IMR-90 (cell line): ENCODE data around the gene CMIP. TPM values are rescaled to one million over a fixed set of nuclear protein-coding genes. Genes with fewer than 3 reads are reported as not detected.

Experiments
- ATAC-seq: fragments of 200-7000 bp; cut with Tn5 transposase; 2 replicates; pipeline ENCODE4 v1.9.1; 2020; ENCODE audit warnings: low read depth, mild to moderate bottlenecking, moderate library complexity
- BruUV-seq: library from RNA; stranded (reverse); fragments of 400-500 nt; replicated peaks from 2 replicates; lab custom pipeline; 2021; lab: Mats Ljungman, UMichigan
- CTCF ChIA-PET: fragments of 300-600 bp; formaldehyde crosslinking; extraction: SDS; loops from one replicate; lab custom pipeline; 2021; ENCODE audit warnings: antibody characterized with exemption; lab: Yijun Ruan, JAX
- POLR2A ChIA-PET: fragments of 300-600 bp; sonication (Branson Sonifier 250); formaldehyde crosslinking; loops from one replicate; lab custom pipeline; 2022; ENCODE audit warnings: antibody characterized with exemption; ENCODE audit not compliant: unreplicated experiment; lab: Charles Lee
- DNase-seq: peaks from one replicate; pipeline ENCODE4 v3.0.0; 2013
- H2AFZ ChIP-seq: replicated peaks from 2 replicates; pipeline ENCODE3; 2013; ENCODE audit warnings: low read length, mild to moderate bottlenecking; ENCODE audit not compliant: poor library complexity
- H2AK5ac ChIP-seq: 2 replicates; pipeline ENCODE4 v1.6.1; 2013; ENCODE audit warnings: low read depth, low read length, inconsistent platforms
- H2AK9ac ChIP-seq: replicated peaks from 2 replicates; pipeline ENCODE3; 2013; ENCODE audit warnings: mild to moderate bottlenecking, low read depth, low read length, moderate library complexity; ENCODE audit not compliant: poor library complexity
- H2BK120ac ChIP-seq: 2 replicates; pipeline ENCODE4 v1.6.1; 2013; ENCODE audit warnings: low read depth, low read length, inconsistent platforms
- H2BK15ac ChIP-seq: 3 replicates; pipeline ENCODE4 v1.6.1; 2013; ENCODE audit warnings: low read depth, low read length, inconsistent platforms
- H2BK20ac ChIP-seq: 2 replicates; pipeline ENCODE4 v1.6.1; 2013; ENCODE audit warnings: low read depth, mild to moderate bottlenecking, inconsistent platforms, low read length, moderate library complexity
- H2BK5ac ChIP-seq: 2 replicates; pipeline ENCODE4 v1.6.1; 2013; ENCODE audit warnings: mild to moderate bottlenecking, low read depth, low read length, inconsistent platforms; ENCODE audit not compliant: poor library complexity, severe bottlenecking
- H3K14ac ChIP-seq: replicated peaks from 2 replicates; pipeline ENCODE4 v1.6.1; 2013; ENCODE audit warnings: low read depth, low read length, inconsistent platforms
- H3K18ac ChIP-seq: 2 replicates; pipeline ENCODE4 v1.6.1; 2013; ENCODE audit warnings: low read depth, low read length, control low read depth
- H3K23ac ChIP-seq: 2 replicates; pipeline ENCODE4 v1.6.1; 2013; ENCODE audit warnings: low read depth, low read length, inconsistent platforms
- H3K27ac ChIP-seq: 2 replicates; pipeline ENCODE4 v1.5.1; 2013; ENCODE audit warnings: mild to moderate bottlenecking, control low read depth, low read length; ENCODE audit not compliant: insufficient read depth
- H3K27me3 ChIP-seq: 2 replicates; pipeline ENCODE4 v1.6.1; 2013; ENCODE audit warnings: low read length; ENCODE audit not compliant: control insufficient read depth, insufficient read depth
- H3K36me3 ChIP-seq: 2 replicates; pipeline ENCODE4 v1.6.1; 2013; ENCODE audit warnings: low read length, mixed read lengths; ENCODE audit not compliant: control insufficient read depth, insufficient read depth
- H3K4ac ChIP-seq: 2 replicates; pipeline ENCODE4 v1.6.1; 2013; ENCODE audit warnings: low read depth, low read length, inconsistent platforms
- H3K4me1 ChIP-seq: 2 replicates; pipeline ENCODE4 v1.6.1; 2013; ENCODE audit warnings: low read length, mixed read lengths; ENCODE audit not compliant: control insufficient read depth, insufficient read depth
- H3K4me2 ChIP-seq: 2 replicates; pipeline ENCODE4 v1.6.1; 2013; ENCODE audit warnings: low read depth, mild to moderate bottlenecking, control low read depth, low read length, moderate library complexity
- H3K4me3 ChIP-seq: 2 replicates; pipeline ENCODE4 v1.5.1; 2013; ENCODE audit warnings: low read depth, mild to moderate bottlenecking, control low read depth, low read length, moderate library complexity; ENCODE audit not compliant: insufficient read depth
- H3K56ac ChIP-seq: 2 replicates; pipeline ENCODE4 v1.6.1; 2013; ENCODE audit warnings: low read length, inconsistent platforms; ENCODE audit not compliant: insufficient read depth; ENCODE audit errors: extremely low read depth
- H3K79me1 ChIP-seq, 2 experiments: 2 replicates each; pipeline ENCODE4 v1.6.1; 2013; ENCODE audit warnings: low read length in 2 of 2, inconsistent platforms in 1 of 2, low read depth in 1 of 2
- H3K9ac ChIP-seq: 2 replicates; pipeline ENCODE4 v1.6.1; 2013; ENCODE audit warnings: low read depth, low read length, control low read depth
- H3K9me1 ChIP-seq: 2 replicates; pipeline ENCODE4 v1.6.1; 2013; ENCODE audit warnings: low read length, inconsistent platforms; ENCODE audit not compliant: insufficient read depth
- H3K9me3 ChIP-seq: 2 replicates; pipeline ENCODE4 v1.6.1; 2013; ENCODE audit warnings: low read length; ENCODE audit not compliant: control insufficient read depth, insufficient read depth
- H4K20me1 ChIP-seq: 2 replicates; pipeline ENCODE4 v1.6.1; 2013; ENCODE audit warnings: low read length, inconsistent platforms; ENCODE audit not compliant: insufficient read depth
- H4K5ac ChIP-seq: 2 replicates; pipeline ENCODE4 v1.6.1; 2013; ENCODE audit warnings: mild to moderate bottlenecking, low read depth, low read length, control low read depth
- H4K8ac ChIP-seq, 2 experiments: 2 replicates each; pipeline ENCODE4 v1.6.1; 2013; ENCODE audit warnings: low read depth in 2 of 2, low read length in 2 of 2, control low read depth in 1 of 2, inconsistent platforms in 1 of 2
- H4K91ac ChIP-seq: 2 replicates; pipeline ENCODE4 v1.6.1; 2013; ENCODE audit warnings: low read depth, low read length, inconsistent platforms; ENCODE audit not compliant: insufficient read depth
- CEBPB ChIP-seq: IDR thresholded peaks from 2 replicates; pipeline ENCODE4 v1.6.1; 2012; ENCODE audit warnings: low read depth, low read length, improper control_type of control experiment
- MAFK ChIP-seq: IDR thresholded peaks from 2 replicates; pipeline ENCODE4 v1.6.1; 2012; ENCODE audit warnings: low read depth, low read length, improper control_type of control experiment
- MAZ ChIP-seq: IDR thresholded peaks from 2 replicates; pipeline ENCODE4 v1.6.1; 2012; ENCODE audit warnings: low read depth, mild to moderate bottlenecking, low read length, improper control_type of control experiment, moderate library complexity, borderline replicate concordance
- RAD21 ChIP-seq: IDR thresholded peaks from 2 replicates; pipeline ENCODE4 v1.6.1; 2012; ENCODE audit warnings: low read length, improper control_type of control experiment
- RCOR1 ChIP-seq: IDR thresholded peaks from 2 replicates; pipeline ENCODE4 v1.6.1; 2012; ENCODE audit warnings: mild to moderate bottlenecking, low read length, improper control_type of control experiment; ENCODE audit not compliant: insufficient replicate concordance
- RFX5 ChIP-seq: IDR thresholded peaks from 2 replicates; pipeline ENCODE4 v1.8.0; 2012; ENCODE audit warnings: low read depth, mild to moderate bottlenecking, low read length, moderate library complexity
- WGBS, 2 experiments: methylation state at CpG; one replicate each; pipeline versions ENCODE4 v1.1.5 to v1.1.7; 2013; ENCODE audit warnings: missing lambda C conversion rate in 2 of 2; ENCODE audit not compliant: insufficient read length in 1 of 2; ENCODE audit errors: extremely low coverage in 2 of 2; 5-methylcytosine and 5-hydroxymethylcytosine counted together
- dilution Hi-C: fragments of 300-500 bp; cut with HindIII; formaldehyde crosslinking; loops from one replicate; pipeline ENCODE4 v1.14.3; 2018; ENCODE audit warnings: low sequenced_read_pairs; ENCODE audit not compliant: unreplicated experiment
- in situ Hi-C: fragments of 300-500 bp; cut with MboI; formaldehyde crosslinking; loops from 3 replicates; pipeline ENCODE4 v1.14.3; 2019; ENCODE audit warnings: low sequenced_read_pairs, inconsistent platforms, mixed read lengths
- intact Hi-C: fragments of 100-400 bp; cut with micrococcal nuclease; formaldehyde crosslinking; loops from 2 replicates; pipeline ENCODE4 v1.10.0; 2022
- polyA plus RNA-seq, 3 experiments: library from polyadenylated mRNA; depleted of rRNA; stranded (reverse); fragments of >200 nt; gene quantifications; 2 replicates each; pipeline ENCODE4 v1.2.3, GENCODE V29; 2012; ENCODE audit warnings: low replicate concordance in 1 of 3
- total RNA-seq: library from RNA; depleted of rRNA; stranded (reverse); fragments of >200 nt; gene quantifications from 2 replicates; pipeline ENCODE4 v1.2.3, GENCODE V29; 2012

CMIP gene
- total and polyA plus RNA-seq, 2 of the 4 experiments (the other 2 are of a cell fraction) = 3.2 to 11.6 TPM

GRCh38 chr16:81473066-81473488 is 28.5 kb downstream of the CMIP start:
- Histone ChIP-seq H3K9me3 (no peaks in the 10 kb centered on the region), H2AK9ac (no peak overlapping the region), H4K8ac (no peak overlapping the region), H3K79me1 (peaks cover 40 to 74% of the 10 kb centered on the region in 2 experiments), H3K23ac (no peak overlapping the region), H3K27ac (no peak overlapping the region), H3K56ac (no peak overlapping the region), H4K5ac (no peak overlapping the region), H3K18ac (no peak overlapping the region), H4K20me1 (peaks cover 73% of the 10 kb centered on the region), H3K36me3 (peaks cover 3% of the 10 kb centered on the region; the same call in 1 of the 2 replicates), H2AK5ac (no peak overlapping the region; the same call in 1 of the 2 replicates), H3K9me1 (peaks cover 19% of the 10 kb centered on the region), H2BK15ac (no peak overlapping the region), H3K9ac (no peak overlapping the region), H3K4ac (no peak overlapping the region), H3K4me2 (peak overlapping the region; percentile 6; the same call in 1 of the 2 replicates), H3K4me1 (peaks cover 11% of the 10 kb centered on the region), H2BK20ac (no peak overlapping the region), H2BK120ac (no peak overlapping the region), H3K27me3 (no peaks in the 10 kb centered on the region), H2BK5ac (no peak overlapping the region), H4K91ac (no peak overlapping the region), H3K14ac (0 out of 2 replicates have a peak overlapping the region, but pooled peaks have one; percentile 11), H2AFZ (peak overlapping the region; percentile 28), H3K4me3 (no peak overlapping the region)
- ChIA-PET CTCF (interaction anchor here (0.6 kb wide), 1 partner anchor 616 kb away, joined by 3 read pairs; no protein-coding TSS in a partner anchor), POLR2A (interaction anchor here (0.8 kb wide), 1 partner anchor 20 kb away, joined by 22 read pairs; no protein-coding TSS in a partner anchor)
- ATAC-seq = 0 out of 2 replicates have a peak, but pooled peaks have one; percentile 15
- intact Hi-C loops (no loop called here), dilution Hi-C loops (no loop called here), in situ Hi-C loops (no loop called here)
- no TSS peak for BruUV-seq
- TF ChIP-seq RCOR1 = no peak
- no peak for TF ChIP-seq RAD21
- no peak for TF ChIP-seq RFX5
- no peak for TF ChIP-seq MAZ
- TF ChIP-seq MAFK = no peak
- no peak for TF ChIP-seq CEBPB
- no peak for DNase-seq
- WGBS, 2 experiments = 62% methylated on average over 6 of the region's 14 CpGs; no CpG with 5 or more reads in 1 of the 2 experiments
